GM19328 (cell line): ENCODE measurements around the gene CMTM7.
A peak's percentile ranks its signal among the peaks of the same experiment; 100 is the strongest.
"Not testable (repeated sequence)": the region's sequence is repeated elsewhere in the genome, so short reads cannot be mapped to it uniquely, and the experiment has no call there.

ENCODE experiments used
- ATAC-seq: cut with Tn5 transposase; IDR thresholded peaks from one replicate; pipeline ENCODE4 v1.9.1; 2021; ENCODE audit warnings: mild to moderate bottlenecking, moderate library complexity; ENCODE audit not compliant: unreplicated experiment

CMTM7 gene

GRCh38 chr3:32381922-32382321, 9.7 kb upstream of the CMTM7 start:
- no peak for ATAC-seq

GRCh38 chr3:32383136-32383711, 8.4 kb upstream of the CMTM7 start:
- ATAC-seq = no peak

DNA sequence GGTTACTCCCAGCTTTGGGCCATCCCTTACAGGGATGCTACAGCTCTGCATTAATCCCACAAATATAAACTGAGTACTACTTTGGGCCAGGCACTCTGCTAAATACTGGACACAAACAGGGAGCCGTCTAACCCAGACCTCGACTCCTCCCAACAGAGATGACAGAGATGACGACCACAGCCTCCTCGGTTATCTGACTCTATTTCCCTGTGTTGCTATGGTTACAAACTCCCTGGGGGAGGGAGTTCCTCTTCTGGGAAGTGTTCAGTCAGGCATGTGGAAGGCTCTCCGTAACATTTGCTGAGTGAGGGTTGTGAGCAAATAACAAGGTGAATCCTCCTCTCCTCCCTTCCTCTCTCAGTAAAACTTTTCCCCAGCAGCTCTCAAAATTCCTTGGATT, 6.7 kb upstream of the CMTM7 start:
- ATAC-seq = no peak

DNA sequence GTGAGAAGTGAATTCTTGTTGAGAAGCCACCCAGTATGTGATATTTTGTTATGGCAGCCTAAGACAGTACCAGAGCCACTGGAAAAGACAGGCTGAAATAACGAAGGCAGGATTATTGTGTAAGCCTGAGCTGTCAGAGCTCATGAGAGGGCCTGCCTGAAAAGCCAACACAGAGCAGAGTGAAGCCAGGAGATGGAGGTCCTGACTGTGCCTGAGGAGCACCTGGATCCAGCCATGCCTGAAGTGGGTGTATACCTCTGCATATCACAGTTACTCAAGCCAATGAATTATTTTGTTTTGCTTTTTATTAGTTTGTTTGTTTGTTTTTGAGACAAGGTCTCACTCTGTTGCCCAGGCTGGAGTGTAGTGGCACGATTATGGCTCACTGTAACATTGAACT, 4.1 kb upstream of the CMTM7 start:
- ATAC-seq = no peak

DNA sequence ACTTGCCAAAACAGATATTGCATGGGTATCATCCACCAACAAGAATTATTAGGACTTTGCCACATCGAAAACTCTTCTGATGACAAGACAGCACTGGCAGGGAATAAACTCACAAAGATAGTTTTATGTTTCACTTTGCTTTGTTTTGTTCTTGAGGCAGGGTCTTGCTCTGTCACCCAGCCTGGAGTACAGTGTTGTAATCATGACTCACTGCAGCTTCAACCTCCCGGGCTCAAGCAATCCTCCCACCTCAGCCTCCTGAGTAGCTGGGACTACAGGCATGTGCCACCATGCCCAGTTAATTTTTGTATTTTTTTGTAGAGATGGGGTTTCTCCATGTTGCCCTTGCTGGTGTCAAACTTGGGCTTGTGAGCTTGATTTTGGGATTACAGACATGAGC, 2.1 kb upstream of the CMTM7 start:
- not testable (repeated sequence) for ATAC-seq

DNA sequence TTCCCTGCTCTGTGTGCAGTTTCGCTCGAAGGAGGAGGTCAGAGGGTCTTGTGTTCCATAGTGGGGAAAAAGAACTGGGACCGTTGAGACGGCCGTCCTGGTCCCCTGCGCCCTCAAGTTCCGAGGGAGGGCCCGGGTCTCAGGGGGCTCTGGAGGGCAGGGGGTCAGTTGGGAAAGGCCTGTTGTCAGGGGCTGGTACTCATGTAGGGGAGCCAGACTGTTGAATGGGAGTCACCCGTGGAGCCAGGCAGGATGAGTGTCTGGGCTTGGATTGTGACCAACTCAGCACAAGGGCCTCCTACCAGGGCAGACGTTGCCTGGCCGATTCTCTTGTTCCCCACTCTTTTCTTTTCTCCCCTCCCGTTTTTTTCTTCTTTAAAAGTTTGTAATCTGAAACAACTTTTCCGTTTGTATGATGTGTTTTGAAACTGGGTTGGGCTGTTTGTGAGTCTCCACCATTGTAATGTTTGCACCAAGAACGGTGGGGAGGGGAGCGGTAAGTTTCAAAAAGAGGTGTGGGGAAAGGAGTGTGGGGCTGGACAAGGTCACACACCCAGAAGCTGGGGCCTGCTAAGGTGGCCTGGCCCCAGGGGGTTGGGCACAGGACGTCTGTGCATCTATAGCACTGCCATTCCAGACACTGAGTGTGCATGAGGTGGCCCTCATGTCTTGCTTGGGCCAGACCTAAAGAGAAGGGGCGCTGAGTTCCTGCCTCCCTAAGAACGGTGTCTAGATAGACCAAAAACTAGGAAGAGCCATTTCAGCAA, 1.1 kb downstream of the CMTM7 start:
- no peak for ATAC-seq

DNA sequence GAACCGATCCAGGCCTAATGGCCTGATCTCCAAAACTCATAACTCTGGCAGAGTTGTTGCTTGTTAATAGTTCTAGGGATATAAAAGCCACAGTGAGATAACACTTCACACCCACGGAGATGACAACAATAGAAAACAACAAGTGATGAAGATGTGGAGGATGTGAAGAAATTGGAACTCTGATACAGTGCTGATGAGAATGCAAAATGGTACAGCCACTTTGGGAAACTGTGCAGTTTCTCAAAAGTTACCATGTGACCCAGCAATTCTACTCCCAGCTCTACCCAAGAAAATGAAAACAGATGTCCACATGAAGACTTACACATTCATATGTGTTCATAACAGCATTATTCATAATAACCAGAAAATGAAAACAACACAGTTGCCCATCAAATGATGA, 3.8 kb downstream of the CMTM7 start:
- no peak for ATAC-seq

- ATAC-seq = no peak
Observed at GRCh38 chr3:32397941-32398340, 6.3 kb downstream of the CMTM7 start.

DNA sequence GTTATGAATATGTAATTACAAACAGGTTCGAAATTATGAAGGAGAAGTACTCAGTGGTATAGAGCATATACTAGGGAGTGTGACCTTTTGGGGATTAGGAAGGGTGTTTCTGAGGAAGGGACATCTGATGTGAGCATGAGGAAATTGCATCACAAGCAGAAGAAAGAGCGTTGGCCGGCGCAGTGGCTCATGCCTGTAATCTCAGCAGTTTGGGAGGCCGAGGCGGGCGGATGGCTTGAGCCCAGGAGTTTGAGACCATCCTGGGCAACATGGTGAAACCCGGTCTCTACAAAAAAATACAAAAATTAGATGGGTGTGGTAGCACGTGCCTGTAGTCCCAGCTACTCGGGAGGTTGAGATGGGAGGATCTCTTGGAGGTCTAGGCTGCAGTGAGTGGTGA, 6.9 kb downstream of the CMTM7 start:
- no peak for ATAC-seq

GRCh38 chr3:32399030-32399620, 7.5 kb downstream of the CMTM7 start:
- no peak for ATAC-seq

DNA sequence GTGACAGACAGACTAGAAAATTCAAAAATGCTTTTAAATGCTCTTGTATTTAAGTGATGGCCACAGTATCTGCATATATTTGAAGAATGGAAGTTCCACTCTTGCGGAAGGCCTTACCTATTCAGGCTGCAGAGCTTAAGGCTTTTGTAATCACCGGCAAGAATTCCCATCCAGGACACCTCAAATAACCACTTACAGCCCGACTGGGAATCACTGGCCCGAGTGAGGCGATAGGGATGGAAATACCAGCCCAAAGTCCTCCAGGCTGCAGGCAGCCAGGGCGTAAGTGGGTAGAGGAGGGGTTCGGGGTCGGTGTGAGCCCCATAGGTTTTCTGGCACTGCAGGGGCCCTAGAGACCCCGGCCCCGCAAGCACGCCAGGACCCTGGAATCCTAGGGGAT, 9.5 kb downstream of the CMTM7 start:
- no peak for ATAC-seq

- peak; percentile 71 for ATAC-seq
Observed at GRCh38 chr3:32401556-32402081, 10.0 kb downstream of the CMTM7 start.

GRCh38 chr3:32403663-32404062, 12.0 kb downstream of the CMTM7 start:
- ATAC-seq = no peak

DNA sequence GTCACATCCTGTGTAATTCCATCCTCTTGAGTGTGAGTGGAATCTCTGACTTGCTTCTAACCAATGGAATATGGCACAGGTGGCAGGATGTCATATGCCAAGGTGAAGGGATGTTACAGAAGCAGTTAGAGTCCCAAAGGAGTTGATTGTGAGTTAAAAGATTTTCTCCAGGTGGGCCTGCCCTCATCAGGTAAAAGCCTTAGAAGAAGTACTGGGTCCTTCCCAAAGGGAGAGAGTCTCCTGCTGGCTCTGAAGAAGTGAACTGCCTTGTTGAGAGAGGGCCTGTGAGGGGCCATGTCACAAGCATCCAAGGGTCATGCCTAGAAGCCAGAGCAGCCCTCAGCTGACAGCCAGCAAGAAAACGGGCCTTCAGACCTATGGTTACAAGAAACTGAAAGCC, 13.1 kb downstream of the CMTM7 start:
- ATAC-seq = no peak

DNA sequence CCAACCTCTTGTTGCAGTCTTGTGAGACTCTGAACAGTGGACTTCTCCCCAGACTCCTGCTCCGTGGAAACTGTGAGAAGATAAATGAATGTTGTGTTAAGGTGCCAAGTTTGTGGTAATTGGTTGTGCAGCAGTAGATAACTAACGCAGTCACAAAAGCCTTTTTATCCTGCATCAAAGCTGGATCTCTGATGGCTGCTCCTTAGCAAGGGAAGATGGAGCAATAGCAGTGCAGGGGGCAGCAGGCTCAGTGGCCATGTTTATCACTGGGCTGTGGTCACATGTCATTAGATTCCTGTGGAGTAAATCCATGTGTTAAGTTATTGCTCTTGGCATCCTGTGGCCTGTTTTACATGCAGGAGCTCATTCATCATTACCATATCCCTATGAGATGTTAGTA, 13.5 kb downstream of the CMTM7 start:
- ATAC-seq = no peak

DNA sequence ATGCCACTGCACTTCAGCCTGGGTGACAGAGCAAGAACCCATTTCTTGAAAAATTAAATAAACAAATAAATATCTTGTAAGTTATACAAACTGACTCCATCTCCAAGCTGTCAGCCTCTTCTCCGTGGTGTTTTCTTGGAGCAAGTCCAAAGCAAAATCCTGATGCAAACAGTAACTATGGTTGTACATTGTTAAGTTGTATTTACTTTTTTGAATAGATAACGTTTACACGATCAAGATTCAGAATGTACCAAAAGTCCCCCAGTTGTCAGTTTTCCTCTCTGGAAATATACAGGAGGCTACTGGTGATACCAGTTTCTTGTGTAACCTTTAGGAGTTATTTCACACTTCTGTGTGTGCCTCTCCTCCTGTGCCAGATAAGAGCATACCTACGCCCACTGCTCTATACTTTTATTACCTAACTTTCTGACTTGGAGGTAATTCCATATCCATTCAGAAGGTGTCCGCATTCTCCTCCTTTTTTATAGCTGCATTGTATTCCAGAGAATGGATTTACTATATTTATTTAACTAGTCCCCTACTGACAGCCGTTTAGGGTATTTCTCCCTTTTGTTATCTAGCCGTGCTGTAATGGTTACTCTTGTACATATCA, 14.2 kb downstream of the CMTM7 start:
- ATAC-seq = no peak

DNA sequence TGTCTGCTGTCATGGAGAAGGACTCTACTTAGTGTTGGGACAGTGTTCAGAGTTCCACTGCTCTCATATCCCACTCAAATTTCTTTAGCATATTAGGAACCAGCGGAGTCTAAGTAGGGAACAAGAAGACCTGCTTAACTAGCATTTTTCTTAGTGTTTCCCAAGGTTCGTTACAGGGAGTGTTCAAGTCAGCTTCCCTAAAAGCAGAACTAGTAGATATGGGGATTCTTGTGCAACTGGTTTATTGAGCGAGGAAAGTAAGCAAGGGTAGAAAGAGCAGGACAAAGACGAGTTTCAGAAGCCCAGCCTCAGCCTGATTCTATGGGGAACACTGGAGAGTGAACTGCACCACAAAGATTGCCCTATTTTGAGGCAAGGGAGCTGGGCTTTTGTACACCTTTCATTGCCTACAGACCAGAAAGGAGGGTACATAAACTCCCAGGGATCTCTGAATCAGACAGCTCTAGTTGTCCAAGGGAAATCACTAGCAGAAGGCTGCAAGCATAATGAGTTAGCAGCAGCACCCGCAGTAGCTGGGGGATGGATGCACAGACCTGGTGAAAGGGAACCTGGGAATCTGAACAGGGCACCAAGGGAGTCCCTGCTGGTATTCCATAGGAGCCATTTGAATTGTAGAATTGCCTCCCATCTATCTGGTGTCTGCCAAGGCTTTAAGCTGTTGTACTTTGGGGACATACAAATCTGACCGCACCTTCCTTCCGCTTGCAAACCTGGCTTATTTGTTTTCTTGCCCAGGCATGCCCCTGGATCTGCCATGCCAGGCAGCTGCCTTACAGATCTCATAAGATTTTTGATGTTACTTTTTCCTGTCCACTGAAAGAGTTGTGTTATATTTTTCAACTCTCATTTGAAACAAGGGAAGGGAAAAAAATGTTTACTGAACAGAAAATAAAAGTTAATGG, 15.1 kb downstream of the CMTM7 start:
- no peak for ATAC-seq

DNA sequence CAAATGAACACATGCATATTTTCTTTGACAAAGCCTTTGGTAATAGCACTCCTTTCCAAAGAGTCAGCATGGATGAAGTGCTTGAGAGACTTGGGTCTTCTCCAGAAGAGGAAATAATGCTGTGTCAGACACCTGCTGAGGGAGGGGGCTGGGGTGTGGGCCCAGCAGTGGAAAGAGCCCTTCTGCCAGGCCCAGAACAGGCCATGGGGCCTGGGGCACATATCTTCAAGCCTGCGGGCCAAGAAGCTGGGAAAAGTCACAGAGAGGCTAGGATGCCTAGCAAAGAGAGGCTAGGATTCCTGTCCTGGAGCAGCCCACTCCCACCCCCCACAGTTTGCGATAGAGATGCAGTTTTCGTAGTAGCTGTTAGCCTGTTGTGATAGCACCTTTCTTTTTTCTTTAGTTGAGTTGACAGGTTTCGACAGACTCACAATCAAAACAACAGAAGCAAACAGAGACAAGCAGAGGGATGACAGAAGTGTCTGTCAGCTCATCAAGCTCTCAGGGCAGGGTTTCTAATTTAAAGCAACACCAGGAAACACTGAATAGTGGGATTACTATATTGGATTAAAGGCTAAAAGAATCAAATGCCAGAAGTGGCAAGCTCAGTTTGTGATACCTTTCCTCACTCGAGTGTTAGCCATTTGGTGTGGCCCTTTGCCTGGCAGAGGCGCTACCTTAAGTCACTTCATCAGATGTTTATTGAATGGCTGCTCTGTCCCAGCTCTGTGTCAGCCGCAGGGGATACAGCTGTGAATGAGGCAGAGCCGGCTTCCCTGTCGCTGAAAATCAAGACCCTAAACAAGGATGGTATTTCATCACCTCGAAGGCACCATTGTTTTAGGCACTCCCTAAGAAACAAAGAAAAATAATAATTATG, 19.0 kb downstream of the CMTM7 start:
- ATAC-seq = no peak

DNA sequence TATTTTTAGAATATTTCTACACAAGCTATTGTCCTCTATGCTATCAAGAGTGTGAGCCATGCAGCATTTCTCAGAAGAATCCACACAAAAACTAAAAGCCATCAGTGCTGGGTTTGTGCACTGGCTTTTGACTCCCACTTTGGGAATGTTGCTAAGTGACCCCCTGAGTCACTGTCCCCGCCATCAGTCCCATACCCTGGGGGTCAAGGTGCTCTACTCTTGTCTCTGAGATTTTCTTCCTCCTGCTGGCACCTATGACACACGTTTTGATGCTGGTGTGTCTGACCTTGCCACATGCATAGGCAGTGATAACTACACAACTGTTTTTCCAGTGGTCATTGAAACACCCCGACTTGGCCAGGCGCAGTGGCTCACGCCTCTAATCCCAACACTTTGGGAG, 19.8 kb downstream of the CMTM7 start:
- no peak for ATAC-seq

GRCh38 chr3:32412887-32413286, 21.2 kb downstream of the CMTM7 start:
- no peak for ATAC-seq
